NCI-H510A (cell line): ENCODE results near the gene MORF4L1.
"Not testable (repeated sequence)": the region's sequence is repeated elsewhere in the genome, so short reads cannot be mapped to it uniquely, and the experiment has no call there.

Experiments
- DNase-seq: peaks from one replicate; lab custom pipeline; 2025; lab: John Stamatoyannopoulos, UW

MORF4L1 gene

GRCh38 chr15:78872155-78872971 lies at the start of gene MORF4L1:
TSS of gene MORF4L1 (plus strand) at chr15:78872890. CDS start at chr15:78873018, 128 bp downstream.
- peak; percentile 69 for DNase-seq

GRCh38 chr15:78828920-78829319 lies 43.8 kb upstream of the MORF4L1 start:
- no peak for DNase-seq

- no peak for DNase-seq
Observed at GRCh38 chr15:78830514-78831228, 42.0 kb upstream of the MORF4L1 start.

GRCh38 chr15:78831229-78832207 lies 41.2 kb upstream of the MORF4L1 start:
- DNase-seq: no peak

GRCh38 chr15:78836333-78836732 lies 36.4 kb upstream of the MORF4L1 start:
- no peak for DNase-seq

- DNase-seq: no peak
Observed at GRCh38 chr15:78837131-78837530, 35.6 kb upstream of the MORF4L1 start.

- no peak for DNase-seq
Observed at GRCh38 chr15:78837543-78837942, 35.1 kb upstream of the MORF4L1 start.

GRCh38 chr15:78838489-78838888 lies 34.2 kb upstream of the MORF4L1 start:
- DNase-seq: no peak

GRCh38 chr15:78839151-78839550 lies 33.5 kb upstream of the MORF4L1 start:
- DNase-seq: not testable (repeated sequence)

GRCh38 chr15:78840661-78841375 lies 31.9 kb upstream of the MORF4L1 start:
- DNase-seq: no peak

GRCh38 chr15:78841376-78841706 lies 31.3 kb upstream of the MORF4L1 start:
- no peak for DNase-seq

- no peak for DNase-seq
Observed at GRCh38 chr15:78841891-78842290, 30.8 kb upstream of the MORF4L1 start.

- no peak for DNase-seq
Observed at GRCh38 chr15:78842519-78842918, 30.2 kb upstream of the MORF4L1 start.

- DNase-seq: not testable (repeated sequence)
Observed at GRCh38 chr15:78846906-78847305, 25.8 kb upstream of the MORF4L1 start.

GRCh38 chr15:78847387-78847906 lies 25.2 kb upstream of the MORF4L1 start:
- DNase-seq: not testable (repeated sequence)

- no peak for DNase-seq
Observed at GRCh38 chr15:78850352-78850751, 22.3 kb upstream of the MORF4L1 start.

- DNase-seq: no peak
Observed at GRCh38 chr15:78850941-78851755, 21.5 kb upstream of the MORF4L1 start.

GRCh38 chr15:78853500-78853899 lies 19.2 kb upstream of the MORF4L1 start:
- no peak for DNase-seq

GRCh38 chr15:78854833-78855372 lies 17.8 kb upstream of the MORF4L1 start:
- no peak for DNase-seq

- no peak for DNase-seq
Observed at GRCh38 chr15:78855746-78856145, 16.9 kb upstream of the MORF4L1 start.
